GM13977 (cell line): Measurements from ENCODE around the gene LRRC47.

Experiments used
- DNase-seq: peaks from one replicate; pipeline ENCODE4 v3.0.0; 2012; ENCODE audit warnings: low spot score
- CTCF ChIP-seq: IDR thresholded peaks from 2 replicates; pipeline ENCODE4 v1.5.1; 2012; ENCODE audit warnings: mild to moderate bottlenecking, control low read depth; ENCODE audit not compliant: insufficient read depth; ENCODE audit errors: extremely low read depth, missing control alignments
- in situ Hi-C: fragments of 300-500 bp; cut with MboI; formaldehyde crosslinking; loops from one replicate; pipeline ENCODE4 v1.12.0; 2022; ENCODE audit warnings: low sequenced_read_pairs, low pct_unique_long_range_greater_than_20kb, mixed read lengths, inconsistent platforms; ENCODE audit not compliant: unreplicated experiment

The LRRC47 gene

GRCh38 chr1:3746389-3746829 lies 49.9 kb downstream of the LRRC47 start:
- DNase-seq: no peak
- no peak for TF ChIP-seq CTCF
- in situ Hi-C loops: no loop called here

GRCh38 chr1:3745590-3746381 lies 50.5 kb downstream of the LRRC47 start:
- in situ Hi-C loops: no loop called here
- no peak for TF ChIP-seq CTCF
- no peak for DNase-seq

- in situ Hi-C loops: no loop called here
- TF ChIP-seq CTCF: no peak
- DNase-seq: no peak
Observed at GRCh38 chr1:3745071-3745470, 51.2 kb downstream of the LRRC47 start.

- no peak for TF ChIP-seq CTCF
- DNase-seq: no peak
- in situ Hi-C loops: no loop called here
Observed at GRCh38 chr1:3744646-3745045, 51.7 kb downstream of the LRRC47 start.

GRCh38 chr1:3743826-3744225 lies 52.5 kb downstream of the LRRC47 start:
- no peak for DNase-seq
- in situ Hi-C loops: no loop called here
- no peak for TF ChIP-seq CTCF

GRCh38 chr1:3743421-3743820 lies 52.9 kb downstream of the LRRC47 start:
- TF ChIP-seq CTCF: no peak
- DNase-seq: no peak
- in situ Hi-C loops: no loop called here
